AG09319 (cell line): ENCODE measurements around the gene INPP5J.
"Not testable (repeated sequence)": the region's sequence is repeated elsewhere in the genome, so short reads cannot be mapped to it uniquely, and the experiment has no call there.

Source experiments
- DNase-seq: peaks from one replicate; pipeline ENCODE4 v3.0.0-alpha.2; 2010; ENCODE audit warnings: low read depth; ENCODE audit errors: extremely low read depth
- CTCF ChIP-seq: IDR thresholded peaks from 2 replicates; pipeline ENCODE4 v1.5.1; 2011; ENCODE audit warnings: low read depth, mild to moderate bottlenecking, inconsistent platforms, low read length, moderate library complexity

INPP5J gene

GRCh38 chr22:31095637-31096249 lies 27.0 kb upstream of the INPP5J start:
- DNase-seq: no peak
- no peak for TF ChIP-seq CTCF

- no peak for DNase-seq
These were observed 26.0 kb upstream of the INPP5J start for GRCh38 chr22:31096657-31097279.

DNA sequence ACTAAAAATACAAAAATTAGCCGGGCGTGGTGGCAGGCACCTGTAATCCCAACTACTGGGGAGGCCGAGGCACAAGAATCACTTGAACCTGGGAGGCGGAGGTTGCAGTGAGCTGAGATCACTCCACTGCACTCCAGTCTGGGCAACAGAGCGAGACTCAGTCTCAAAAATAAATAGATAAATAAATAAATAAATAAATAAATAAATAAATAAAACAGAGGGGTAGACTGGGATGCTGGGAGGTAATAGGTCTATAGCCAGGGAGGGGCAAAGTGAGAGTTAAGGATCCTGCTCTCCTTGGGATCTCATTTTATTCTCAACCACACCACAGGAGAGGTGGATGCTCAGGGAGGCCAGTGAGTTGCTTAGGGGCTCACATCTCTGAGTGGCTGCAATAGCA lies 25.2 kb upstream of the INPP5J start:
- not testable (repeated sequence) for DNase-seq

More at GRCh38 chr22:31096657-31097279, 26.0 kb upstream of the INPP5J start:
- TF ChIP-seq CTCF: no peak

DNA sequence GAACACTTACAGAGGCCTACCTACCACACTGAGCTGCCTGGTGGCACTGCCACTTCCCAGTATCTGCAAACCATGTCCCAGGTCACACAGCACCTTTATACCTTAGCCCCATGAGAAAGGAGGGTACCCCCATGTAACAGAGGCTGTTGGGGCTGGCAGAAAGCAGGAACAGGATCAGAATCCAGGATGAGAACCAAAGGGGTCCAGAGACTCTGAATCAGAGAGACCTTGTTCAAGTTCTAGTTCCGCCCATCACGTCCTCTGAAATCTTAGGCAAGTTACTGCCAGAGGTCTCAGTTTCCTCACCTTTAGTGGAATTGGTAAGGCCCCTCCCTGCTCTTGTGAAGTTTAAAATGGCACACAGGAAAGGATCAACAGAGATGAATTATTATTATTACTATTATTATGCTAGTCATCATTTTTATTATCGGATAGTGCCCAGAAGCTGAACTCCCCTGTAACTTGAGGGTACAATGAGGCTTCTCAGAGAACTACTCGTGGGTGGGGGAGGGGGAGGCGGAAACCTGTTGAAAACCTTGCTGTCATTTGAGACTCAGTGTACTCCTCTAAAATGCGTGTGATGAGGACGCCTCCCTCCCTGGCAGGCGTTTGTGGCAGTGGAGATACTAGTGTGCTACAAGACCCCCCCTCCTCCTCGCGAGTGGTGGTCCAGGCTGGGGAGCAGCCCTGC lies 24.7 kb upstream of the INPP5J start:
- no peak for TF ChIP-seq CTCF
- DNase-seq: no peak

GRCh38 chr22:31098632-31099110 lies 24.1 kb upstream of the INPP5J start:
- DNase-seq: no peak
- TF ChIP-seq CTCF: no peak

DNA sequence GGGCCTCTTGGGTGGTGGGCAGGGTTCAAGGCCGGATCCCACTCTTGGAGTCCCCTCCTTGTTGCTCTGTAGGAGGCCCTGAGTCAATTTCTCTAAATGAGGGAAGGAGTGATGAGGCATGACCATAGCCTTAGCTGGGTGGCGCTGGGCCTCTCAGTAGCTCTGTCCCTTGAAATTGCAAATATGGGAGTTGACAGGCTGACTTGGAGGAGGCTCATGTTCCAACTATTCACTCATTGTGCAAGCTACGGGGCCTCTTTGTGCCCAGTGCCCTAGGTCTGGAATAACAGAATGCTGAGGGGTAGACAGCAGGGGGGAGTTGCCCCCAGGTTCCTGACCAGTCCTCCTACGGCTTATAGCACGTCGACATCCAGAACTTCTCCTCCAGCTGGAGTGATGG lies 23.4 kb upstream of the INPP5J start:
- no peak for TF ChIP-seq CTCF
- no peak for DNase-seq

- no peak for TF ChIP-seq CTCF
- no peak for DNase-seq
These were observed 22.7 kb upstream of the INPP5J start for GRCh38 chr22:31099841-31100761.
